ENCODE data around the gene C1orf115.
"Not testable (repeated sequence)": the region's sequence is repeated elsewhere in the genome, so short reads cannot be mapped to it uniquely, and the experiment has no call there.

Gene C1orf115

DNA sequence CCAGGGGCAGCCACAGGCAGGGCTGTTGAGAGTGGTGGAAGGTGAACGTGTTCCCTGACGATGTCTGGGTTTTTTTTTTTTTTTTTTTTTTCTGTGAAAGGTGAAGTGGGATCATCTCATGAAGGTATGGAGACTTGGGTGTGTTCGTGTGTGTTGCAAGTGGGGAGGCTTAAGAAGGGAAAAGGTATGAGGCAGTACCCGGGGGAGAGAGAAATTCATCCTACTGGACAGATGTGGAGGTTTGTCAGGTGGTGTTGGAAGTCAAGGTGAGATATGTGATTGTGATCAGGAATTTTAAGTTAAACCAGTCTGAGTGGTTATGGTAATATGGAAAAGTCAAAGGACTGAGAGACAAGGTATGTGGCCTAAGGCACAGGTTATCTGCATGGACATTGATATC lies 5.3 kb downstream of the C1orf115 start:
- DNase-seq, result no peak

DNA sequence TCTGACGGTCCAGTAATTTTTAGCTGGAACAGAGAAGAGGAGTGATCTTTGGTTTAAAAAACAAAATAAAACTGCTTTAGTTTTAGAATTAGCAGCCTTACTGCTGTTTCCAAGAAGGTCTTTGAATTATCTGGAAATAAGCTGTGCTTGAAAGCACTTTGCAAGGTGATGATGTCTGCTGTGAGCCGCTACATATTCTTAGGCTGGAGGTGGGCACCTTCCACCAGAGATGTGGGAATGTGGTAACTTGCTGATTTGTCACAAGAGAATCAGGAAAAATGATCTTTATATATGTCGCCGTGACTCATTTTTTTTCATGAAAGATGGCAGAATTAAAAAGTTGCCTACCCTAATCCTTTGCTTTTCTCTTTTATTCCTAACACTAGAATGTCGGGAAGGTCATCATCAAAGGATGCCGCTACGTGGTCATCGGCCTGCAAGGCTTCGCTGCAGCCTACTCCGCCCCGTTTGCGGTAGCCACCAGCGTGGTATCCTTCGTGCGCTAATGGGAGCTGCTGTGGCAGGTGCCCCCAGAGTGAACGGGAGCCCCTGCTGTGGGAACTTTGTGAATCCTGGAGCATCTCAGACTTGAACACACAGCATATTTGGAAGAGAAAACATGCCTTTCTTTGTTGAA lies 6.2 kb downstream of the C1orf115 start:
- DNase-seq, result no peak

DNA sequence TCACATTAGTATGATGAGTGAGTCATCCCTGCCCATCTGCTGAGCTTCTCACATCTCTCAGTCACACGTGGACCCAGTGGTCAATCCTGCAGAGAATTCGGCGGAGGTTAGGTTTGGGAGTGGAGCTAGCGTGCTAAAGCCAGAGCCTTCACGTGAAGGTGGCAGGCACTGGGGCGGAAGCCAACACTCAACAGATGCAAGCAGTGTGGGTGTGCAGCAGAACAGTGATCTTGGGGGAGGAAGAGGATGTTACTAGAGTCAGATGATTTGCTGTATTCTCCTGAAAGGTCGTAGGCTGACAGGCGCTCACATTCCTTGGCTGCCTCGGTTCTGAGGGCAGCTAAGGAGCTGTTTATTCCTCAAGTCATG lies 6.7 kb downstream of the C1orf115 start:
- no peak for DNase-seq

DNA sequence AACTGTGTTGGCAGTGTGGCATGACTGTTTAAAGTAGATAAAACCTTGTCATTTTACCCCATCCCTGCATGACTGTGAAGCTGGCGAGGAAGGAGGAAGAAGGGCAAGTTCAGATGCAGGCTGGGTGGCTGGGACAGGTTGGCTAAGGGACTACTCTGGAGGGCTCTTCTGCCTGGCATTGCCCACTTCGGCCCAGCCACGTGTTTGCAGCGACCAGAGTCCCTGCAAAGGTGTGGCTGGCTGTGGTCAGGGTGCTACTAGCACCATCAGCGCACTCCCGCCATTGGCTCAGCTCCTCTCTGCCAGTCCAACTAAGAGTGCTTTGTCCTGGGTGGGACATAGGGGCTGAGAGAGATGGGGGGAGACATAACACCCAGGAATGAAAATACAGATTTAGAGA lies 7.2 kb downstream of the C1orf115 start:
- no peak for DNase-seq

DNA sequence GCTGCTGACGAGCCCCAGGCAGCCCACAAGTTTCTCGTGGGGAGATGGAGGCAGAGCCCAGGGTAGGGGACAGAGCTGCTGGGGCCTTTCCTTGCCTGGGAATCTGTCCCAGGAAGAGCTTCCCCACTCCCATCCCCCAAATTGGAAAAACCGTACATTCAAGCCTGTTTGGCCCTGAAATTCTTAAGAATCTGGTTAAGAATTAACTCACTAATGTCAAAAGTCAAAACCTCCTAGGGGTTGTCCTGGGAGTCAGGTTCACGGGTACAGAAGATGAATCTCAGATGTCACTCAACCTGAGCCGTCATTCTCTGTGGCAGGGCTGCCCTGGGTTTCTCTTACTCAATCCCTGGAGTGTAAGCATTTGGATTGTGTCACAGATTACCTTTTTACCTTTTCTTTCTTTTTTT lies 8.4 kb downstream of the C1orf115 start:
- DNase-seq, result no peak

DNA sequence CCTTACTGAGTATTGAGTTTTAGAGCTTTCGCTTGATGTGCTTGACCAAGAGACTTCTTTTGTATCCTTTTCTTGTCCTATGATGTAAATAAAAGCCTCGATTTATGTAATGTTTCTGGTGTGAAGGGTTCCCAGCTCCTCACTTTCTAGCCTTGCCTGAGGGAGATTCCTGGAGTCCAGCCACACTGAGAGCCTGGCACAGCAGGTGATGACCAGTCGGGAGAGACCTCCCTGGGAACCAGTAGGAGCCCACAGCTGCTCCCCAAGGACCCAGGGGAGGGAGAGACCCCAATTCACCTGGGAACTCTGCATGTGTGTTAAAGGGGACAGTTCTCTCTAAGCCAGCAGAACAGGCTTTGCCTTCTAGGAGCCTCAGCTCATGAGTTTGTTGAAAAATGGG lies 8.9 kb downstream of the C1orf115 start:
- DNase-seq, result no peak

DNA sequence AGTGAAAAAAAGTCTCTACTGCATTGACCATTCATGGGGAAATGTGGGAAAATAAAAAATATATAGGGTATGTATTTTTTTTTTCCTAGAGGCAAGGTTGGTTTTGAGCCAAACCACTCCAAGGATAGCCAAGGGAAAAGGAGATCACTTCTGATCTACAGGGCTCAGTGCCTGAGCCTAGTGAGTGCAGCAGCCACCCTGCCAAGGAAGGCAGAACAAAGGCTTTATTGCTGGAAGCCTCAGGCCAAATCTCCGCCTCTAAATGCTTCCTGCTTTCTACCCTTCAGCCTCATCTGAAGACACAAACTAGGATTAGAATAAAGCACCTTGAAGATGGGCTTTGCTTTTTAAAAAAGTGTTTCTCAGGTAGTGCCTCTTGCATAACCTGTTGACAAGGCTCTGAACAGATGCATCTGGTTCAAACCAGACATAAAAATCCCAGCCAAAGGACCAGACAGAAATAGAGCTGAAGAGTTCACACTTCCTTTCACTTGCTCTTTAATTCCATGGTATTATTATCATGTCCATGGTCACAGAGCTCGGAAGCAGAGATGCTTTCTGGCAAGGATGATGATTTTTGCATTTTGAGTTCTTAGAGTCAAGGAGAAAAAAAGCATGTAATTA lies 10.5 kb downstream of the C1orf115 start:
- DNase-seq, result no peak

DNA sequence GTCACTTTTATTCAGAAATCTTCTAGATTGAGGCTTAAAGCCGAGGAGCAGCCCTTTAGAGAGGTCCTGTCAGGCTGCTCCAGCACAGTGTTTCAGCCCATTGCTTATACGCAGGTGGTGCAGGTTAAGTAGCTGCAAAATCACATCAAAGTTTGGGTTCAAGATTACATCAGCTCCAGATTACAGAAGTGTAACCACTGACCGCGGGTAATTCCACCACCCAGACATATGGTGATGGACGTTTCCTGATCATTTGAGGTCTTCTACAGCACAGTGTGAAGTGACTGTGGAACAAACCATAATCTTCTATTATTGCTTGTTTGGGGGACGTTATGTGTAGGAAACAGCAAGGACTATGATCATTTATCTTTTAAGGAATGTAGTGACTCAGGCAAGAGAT lies 11.8 kb downstream of the C1orf115 start:
- DNase-seq, result no peak

DNA sequence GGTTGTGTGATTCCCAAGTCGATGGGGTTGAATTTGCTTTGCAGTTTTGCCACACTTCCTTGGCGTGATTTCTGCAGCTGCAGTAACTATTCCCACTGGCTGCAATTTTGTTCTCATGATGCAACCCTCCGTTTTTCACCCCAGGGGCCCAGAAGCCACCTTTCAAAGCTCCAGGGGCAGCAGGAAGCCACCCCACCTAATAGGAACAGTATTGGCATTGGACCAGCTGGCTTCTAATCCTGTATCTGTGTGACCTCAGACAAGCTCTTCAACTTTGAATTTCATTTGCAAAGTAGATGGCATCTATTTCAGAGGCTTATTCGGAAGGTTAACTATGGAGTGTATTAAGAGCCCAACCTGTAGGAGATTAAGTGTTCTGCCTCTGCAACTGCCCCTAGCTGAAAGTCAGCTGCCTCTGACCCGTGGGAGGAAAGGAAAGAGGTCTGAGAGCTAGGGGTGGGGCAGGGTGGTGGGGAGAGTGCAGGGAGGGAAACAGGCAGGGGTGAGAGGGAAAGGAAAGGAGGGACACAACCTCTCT lies 12.6 kb downstream of the C1orf115 start:
- DNase-seq, result no peak

DNA sequence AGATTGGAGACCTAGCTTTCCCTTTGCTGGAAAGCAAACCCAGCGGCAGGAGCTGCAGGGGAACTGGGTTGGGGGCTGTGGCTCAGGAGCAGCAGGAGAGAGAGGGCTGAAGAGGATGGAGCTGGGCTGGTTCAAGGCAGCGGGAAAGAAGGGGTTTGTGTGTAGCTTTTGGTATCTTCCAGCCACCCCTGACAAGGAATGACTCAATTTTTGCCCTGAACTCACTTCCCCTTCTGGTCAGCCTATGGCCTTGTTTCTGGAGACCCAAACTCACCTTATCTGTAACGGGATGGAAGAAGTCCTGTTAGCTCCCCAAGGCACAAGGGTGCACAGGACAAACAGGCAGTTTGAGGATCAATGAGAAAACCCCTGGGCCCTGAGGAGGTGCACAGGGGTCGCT lies 13.1 kb downstream of the C1orf115 start:
- no peak for DNase-seq

DNA sequence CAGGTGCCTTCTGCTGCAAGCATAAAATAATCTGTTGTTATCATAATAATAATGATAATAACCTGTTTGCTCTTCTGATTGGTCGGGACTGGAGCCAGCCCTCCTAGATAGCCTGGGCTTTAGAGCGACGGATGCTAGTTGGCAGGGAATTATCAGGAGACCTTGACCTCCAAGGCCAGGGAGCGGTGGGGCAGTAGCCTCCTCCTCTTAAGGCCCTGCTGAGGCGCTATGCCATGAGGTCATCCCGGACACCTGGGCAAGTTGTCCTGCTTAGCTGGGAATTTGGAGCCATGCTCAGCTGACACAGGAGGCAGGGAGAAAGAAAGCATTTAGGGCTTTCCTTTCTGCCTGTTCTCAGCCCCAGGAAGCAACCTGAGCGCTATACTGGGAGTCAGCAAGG lies 15.6 kb downstream of the C1orf115 start:
- no peak for DNase-seq

DNA sequence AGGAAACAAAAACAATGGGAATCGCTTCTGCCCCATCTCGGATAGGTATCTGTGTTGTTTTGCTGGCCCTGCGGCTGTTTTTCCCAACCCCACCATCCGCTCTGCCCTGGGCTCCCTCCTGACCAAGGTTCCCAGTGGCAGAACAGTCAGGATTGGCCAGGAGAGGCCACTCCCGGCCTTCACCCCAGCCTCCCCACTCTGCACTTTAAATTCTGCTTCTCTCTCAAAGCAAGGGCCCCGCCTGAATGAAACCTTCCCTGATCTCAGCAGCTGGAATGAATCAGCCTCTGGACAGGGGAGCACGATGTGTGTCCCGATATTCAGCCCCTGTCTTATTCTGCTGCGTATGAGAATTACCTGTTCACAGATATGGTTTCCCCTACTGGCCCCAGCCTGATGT lies 16.3 kb downstream of the C1orf115 start:
- DNase-seq, result no peak

DNA sequence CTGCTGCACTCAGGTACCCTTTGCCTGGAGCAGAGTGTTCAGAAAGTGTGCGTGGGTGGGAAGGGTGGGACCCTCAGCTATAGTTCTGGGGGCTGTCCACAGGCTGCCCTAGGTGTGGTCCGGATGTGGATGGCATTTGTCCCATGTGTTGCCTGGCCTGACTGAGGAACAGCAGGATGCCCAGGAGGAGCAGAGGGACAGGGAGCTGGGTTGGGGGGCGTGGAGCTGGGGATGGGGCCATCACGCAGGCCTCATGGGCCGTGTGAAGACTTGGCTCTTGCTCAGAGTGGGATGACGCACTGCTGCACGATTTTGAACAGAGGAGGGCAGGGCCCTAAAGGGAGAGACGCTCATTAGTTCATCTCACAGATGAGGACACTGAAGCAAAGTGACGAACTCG lies 17.0 kb downstream of the C1orf115 start:
- DNase-seq, result no peak

DNA sequence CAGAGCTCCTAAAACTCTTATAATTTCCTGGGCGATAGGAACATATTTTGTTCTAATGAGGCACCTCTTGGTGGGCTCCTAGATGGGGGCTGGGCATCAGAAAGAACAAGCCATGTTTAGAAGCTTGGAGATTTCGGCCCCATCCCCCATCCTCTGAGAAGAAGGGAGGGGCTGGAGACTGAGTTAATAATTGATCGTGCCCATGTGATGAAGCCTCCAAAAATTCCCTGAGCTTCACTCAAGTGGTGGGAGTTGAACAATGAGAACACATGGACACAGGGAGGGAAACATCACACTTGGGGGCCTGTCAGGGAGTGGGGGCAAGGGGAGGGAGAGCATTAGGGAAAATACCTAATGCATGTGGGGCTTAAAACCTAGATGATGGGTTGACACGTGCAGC lies 18.1 kb downstream of the C1orf115 start:
- DNase-seq, result no peak

DNA sequence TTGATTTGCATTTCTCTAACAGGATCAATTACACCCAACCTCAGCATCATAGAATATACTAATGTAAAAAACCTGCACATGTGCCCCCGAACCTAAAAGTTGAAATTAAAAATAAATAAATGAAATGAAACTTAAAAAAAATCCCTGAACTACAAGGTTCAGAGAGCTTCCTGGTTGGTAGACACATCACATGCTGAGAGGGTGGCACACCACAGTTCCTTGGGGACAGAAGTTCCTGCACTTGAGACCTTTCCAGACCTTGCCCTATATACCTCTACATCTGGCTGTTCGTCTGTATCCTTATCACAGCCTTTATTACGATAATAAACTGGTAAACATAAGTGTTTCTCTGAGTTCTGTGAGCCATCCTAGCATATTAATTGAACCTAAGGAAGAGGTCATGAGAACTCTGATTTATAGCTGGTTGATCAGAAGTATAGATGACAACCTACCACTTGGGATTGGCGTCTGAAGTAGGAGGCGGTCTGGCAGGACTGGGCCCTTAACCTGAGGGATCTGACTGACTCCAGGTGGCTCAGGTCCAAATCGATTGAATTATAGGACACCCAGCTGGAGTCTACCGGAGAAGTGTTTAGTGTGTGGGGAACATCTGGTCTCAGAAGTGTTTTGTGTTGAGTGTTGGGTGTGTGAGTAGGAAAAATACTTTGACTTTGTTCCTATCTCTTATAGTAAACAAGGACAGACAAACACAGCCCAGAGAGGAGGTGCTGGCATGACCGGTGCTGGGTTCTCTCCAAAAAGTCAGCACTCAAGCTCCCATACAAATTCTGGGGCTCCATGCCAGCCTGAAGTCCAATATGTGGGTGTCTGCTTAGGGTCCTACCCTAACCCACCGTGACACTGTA lies 19.0 kb downstream of the C1orf115 start:
- DNase-seq, result no peak

DNA sequence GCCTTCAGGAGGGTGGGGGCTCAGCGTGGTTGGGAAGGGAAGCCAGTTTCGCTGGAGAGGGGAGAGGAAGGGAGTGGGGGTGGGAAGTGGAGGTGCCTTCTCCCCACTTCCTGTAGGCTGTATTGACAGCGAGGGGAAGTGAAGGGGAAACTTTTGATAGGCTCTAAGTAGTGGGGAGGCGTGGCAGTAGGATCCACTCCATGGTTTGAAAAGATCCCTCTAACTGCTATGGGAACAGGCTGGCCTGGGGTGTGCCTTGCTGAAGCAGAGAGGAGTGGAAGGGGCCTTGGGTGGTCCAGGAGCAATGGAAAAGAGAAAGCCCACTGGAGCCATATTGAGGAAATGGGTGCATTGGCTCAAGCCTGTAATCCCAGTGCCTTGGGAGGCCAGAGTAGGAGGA lies 20.2 kb downstream of the C1orf115 start:
- no peak for DNase-seq

DNA sequence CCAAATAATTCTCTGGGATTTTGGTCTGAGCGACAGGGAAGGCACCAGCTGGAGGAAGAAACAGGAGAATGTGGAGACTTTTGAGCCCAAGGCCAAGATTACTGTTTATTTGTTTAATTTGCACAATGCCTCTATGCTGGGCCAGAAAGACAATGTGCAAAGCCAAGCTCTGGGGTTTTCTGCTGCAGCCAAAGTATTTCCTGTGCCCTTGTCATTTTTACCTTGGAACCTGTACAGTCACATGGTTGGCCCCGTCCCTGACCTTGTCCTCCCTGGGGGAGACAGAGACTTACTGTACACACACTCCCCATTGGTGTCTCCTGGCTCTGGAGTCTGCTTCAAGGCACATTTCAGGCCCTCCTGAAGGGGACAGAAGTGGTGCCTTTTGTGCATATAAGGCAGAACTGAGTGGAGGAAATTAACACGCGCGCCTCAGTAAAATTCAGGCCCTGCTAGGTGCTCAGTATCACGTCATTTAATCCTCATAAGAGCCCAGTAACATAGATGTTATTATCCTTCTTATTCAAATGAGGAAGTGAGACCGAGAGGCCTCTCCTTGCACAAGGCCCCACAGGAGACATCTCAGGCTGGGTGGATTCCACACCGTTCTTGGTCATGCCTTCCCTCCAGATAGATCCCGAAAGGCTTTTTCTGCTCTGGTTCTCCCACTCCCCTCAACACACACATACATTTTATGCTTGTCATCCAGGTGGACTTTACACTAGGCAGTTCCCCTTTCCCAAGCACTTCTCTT lies 21.1 kb downstream of the C1orf115 start:
- no peak for DNase-seq

DNA sequence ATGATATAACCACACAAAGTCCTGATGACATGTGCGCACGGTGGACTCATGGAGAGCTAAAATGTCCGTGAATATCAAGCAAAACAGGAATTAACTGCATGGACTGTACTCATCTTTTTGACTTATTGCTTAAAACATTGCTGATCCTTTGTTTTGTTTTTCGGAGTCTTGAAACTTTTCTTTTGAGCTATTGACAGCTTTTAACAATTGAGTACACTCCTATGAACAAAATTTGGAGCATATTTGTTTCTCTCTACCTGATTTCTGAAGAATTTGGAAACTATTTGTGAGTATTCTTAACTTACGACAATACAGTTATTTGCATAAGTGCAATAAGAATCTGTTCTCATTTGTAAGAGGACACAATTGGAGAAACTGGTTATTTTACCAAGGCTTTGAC lies 25.8 kb downstream of the C1orf115 start:
- DNase-seq, result not testable (repeated sequence)

DNA sequence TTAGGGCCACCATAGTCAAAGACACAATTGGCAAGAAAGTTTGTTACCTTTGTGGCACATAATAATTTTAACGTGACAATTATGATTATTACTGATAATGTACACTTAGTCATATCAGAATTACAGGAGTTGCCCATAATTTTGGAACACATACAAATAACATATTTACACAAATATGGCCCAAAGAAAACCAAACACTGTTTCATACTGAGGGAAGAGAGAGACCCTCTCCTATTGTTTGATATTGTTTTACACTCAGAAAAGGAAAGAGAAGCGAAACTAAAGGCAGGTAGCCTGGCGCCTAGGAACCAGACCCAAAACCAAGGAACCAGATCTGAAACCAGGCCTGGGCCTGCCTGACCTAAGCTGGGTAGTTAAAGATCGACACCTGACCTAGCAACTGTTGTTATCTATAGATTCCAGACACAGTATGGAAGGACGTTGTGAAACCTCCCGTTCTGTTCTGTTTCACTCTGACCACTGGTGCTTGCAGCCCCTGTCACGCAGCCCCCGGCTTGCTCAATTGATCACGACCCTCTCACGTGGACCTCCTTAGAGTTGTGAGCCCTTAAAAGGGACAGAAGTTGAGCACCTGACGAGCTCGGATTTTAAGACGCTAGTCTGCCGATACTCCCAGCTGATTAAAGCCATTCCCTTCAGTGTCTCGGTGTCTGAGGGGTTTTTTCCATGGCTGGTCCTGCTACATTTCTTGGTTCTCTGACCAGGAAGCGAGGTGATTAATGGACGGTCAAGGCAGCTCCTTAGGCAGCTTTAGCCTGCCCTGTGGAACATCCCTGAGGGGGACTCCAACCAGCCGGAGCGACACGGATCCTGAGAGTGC lies 27.9 kb downstream of the C1orf115 start:
- DNase-seq, result no peak

DNA sequence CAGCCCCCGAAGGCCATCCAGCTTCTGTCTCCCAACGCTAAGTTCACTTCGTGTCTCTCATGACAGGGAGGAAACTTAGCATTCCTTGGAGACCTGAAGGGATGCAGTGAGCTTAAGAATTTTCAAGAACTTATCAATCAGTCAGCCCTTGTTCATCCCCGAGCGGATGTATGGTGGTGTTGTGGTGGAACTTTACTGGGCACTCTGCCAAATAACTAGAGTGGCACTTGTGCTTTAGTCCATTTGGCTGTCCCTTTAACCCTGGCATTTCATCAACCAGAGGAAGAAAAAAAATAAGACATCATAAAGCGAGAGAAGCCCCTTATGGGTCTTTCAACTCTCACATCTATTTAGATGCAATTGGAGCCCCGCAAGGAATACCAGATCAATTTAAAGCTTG lies 31.1 kb downstream of the C1orf115 start:
- DNase-seq, result not testable (repeated sequence)

DNA sequence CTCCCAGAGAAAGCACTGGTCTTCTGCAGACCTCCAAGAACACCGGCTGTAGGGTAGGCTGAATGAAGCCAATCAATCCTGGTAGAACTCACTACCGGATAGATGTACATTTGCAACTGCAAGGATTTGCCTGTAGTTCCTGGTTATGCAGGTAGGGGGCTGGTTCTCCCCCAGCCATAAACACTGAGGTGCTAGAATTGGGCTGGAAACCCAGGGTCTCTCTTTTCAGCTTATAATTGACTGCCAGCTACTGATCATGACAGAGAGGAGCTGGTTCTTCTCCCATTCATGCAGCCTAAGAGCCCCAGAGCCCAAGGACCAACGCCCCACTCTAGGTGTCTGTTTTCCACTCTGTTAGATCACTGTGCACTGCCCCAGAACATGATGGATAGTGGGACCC lies 36.5 kb downstream of the C1orf115 start:
- no peak for DNase-seq

DNA sequence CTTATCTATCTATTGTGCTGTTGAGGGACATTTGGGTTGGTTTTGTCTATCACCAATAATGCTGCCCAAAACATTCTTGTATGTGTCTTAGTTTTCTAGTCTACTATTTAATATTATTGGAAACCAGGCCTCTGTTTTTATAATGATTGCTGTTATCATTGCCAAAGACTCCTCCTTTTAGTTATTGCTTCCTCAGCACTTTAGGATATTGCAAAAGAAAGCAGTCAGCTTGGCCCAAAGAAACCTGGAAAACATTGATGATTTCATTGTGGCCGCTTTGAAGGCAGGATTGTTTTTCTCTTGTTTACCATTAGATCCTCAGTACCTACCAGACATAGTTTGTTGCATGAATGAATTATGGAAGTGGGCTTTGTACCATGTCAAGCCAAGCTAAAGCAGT lies 37.4 kb downstream of the C1orf115 start:
- no peak for DNase-seq
